Activated CD4-positive, alpha-beta T cell treated with anti-CD3 and anti-CD28 coated beads, Interleukin-2, amount 10 ng/mL, durations not matched to agents 7 days and 5 days (primary cell): ENCODE measurements around the gene FOSL1. TPM values are rescaled to one million over a fixed set of nuclear protein-coding genes. Genes with fewer than 3 reads are reported as not detected.

Experiments
- CTCF ChIA-PET: fragments of 350-600 bp; sonication (Branson Sonifier 250); formaldehyde crosslinking; loops from one replicate; lab custom pipeline; 2021; ENCODE audit warnings: antibody characterized with exemption; lab: Charles Lee
- POLR2A ChIA-PET: fragments of 350-600 bp; sonication (Branson Sonifier 250); formaldehyde crosslinking; loops from one replicate; lab custom pipeline; 2021; ENCODE audit warnings: antibody characterized with exemption; lab: Charles Lee
- DNase-seq: peaks from one replicate; pipeline ENCODE4 v3.0.0-alpha.2; 2020
- H3K27ac Mint-ChIP-seq: one replicate; pipeline ENCODE4 v1.8.0; 2021; ENCODE audit warnings: mild to moderate bottlenecking, moderate library complexity, mixed read lengths
- H3K27me3 Mint-ChIP-seq: one replicate; pipeline ENCODE4 v1.8.0; 2021; ENCODE audit warnings: mixed read lengths
- H3K36me3 Mint-ChIP-seq: one replicate; pipeline ENCODE4 v1.8.0; 2021; ENCODE audit warnings: low read depth, mixed read lengths
- H3K4me1 Mint-ChIP-seq: one replicate; pipeline ENCODE4 v1.8.0; 2021; ENCODE audit warnings: mixed read lengths
- H3K4me3 Mint-ChIP-seq: one replicate; pipeline ENCODE4 v1.8.0; 2021; ENCODE audit warnings: mild to moderate bottlenecking, moderate library complexity, mixed read lengths
- H3K9me3 Mint-ChIP-seq: one replicate; pipeline ENCODE4 v1.8.0; 2021; ENCODE audit warnings: mixed read lengths
- total RNA-seq, 2 experiments: library from RNA; stranded (reverse); gene quantifications; one replicate each; pipeline ENCODE4 v1.2.3, GENCODE V29; 2021

FOSL1 gene
- total RNA-seq, 2 experiments from 2014 or later, result 1.7 to 2.0 TPM

- Mint-ChIP-seq H3K36me3 (peaks cover 31% of the 10 kb centered on the region), H3K27ac (no peak overlapping the region), H3K27me3 (no peaks in the 10 kb centered on the region)
Measured at GRCh38 chr11:65883058-65883761, 17.0 kb downstream of the FOSL1 start.

GRCh38 chr11:65882120-65883057 is 17.8 kb downstream of the FOSL1 start:
- Mint-ChIP-seq H3K4me1 (peaks cover 65% of the 10 kb centered on the region), H3K27ac (peak overlapping the region; percentile 72), H3K36me3 (peaks cover 30% of the 10 kb centered on the region), H3K9me3 (no peaks in the 10 kb centered on the region), H3K4me3 (no peak overlapping the region), H3K27me3 (no peaks in the 10 kb centered on the region)
- CTCF ChIA-PET, result interaction anchor here (0.9 to 25.8 kb wide), 5 partner anchors 5 to 103 kb away, joined by 3 to 590 read pairs (median 7); partner anchors contain the start of genes CCDC85B, CFL1, CTSW and EFEMP2
- POLR2A ChIA-PET, result no interaction called here
- no peak for DNase-seq

More at GRCh38 chr11:65883058-65883761, 17.0 kb downstream of the FOSL1 start:
- Mint-ChIP-seq H3K4me3 (no peak overlapping the region), H3K9me3 (no peaks in the 10 kb centered on the region), H3K4me1 (peaks cover 67% of the 10 kb centered on the region)
- ChIA-PET POLR2A (no interaction called here), CTCF (interaction anchor here (2.3 to 24.2 kb wide), 5 partner anchors 14 to 162 kb away, joined by 9 to 590 read pairs (median 22); partner anchors contain the start of genes C11orf68, CFL1, CTSW and EFEMP2)
- DNase-seq, result no peak

- Mint-ChIP-seq H3K4me3 (no peak overlapping the region), H3K9me3 (no peaks in the 10 kb centered on the region), H3K4me1 (peaks cover 53% of the 10 kb centered on the region), H3K27ac (peak overlapping the region; percentile 71), H3K27me3 (no peaks in the 10 kb centered on the region), H3K36me3 (peaks cover 22% of the 10 kb centered on the region)
- DNase-seq, result no peak
- ChIA-PET POLR2A (no interaction called here), CTCF (interaction anchor here (0.6 to 25.8 kb wide), 5 partner anchors 7 to 173 kb away, joined by 3 to 590 read pairs (median 7); partner anchors contain the start of genes CCDC85B, CFL1, CTSW and EFEMP2)
Measured at GRCh38 chr11:65880844-65881421, 19.3 kb downstream of the FOSL1 start.

- Mint-ChIP-seq H3K4me1 (peaks cover 46% of the 10 kb centered on the region), H3K36me3 (peaks cover 14% of the 10 kb centered on the region), H3K4me3 (peak overlapping the region; percentile 54), H3K27ac (peak overlapping the region; percentile 85), H3K9me3 (no peaks in the 10 kb centered on the region), H3K27me3 (no peaks in the 10 kb centered on the region)
- CTCF ChIA-PET, result interaction anchor here (0.6 to 25.8 kb wide), 3 partner anchors 8 to 31 kb away, joined by 3 to 590 read pairs (median 590); partner anchors contain the start of genes CCDC85B, CFL1, CTSW and EFEMP2
- POLR2A ChIA-PET, result interaction anchor here (1.2 kb wide), 1 partner anchor 105 kb away, joined by 3 read pairs; no protein-coding TSS in a partner anchor
- DNase-seq, result no peak
Measured at GRCh38 chr11:65880027-65880426, 20.2 kb downstream of the FOSL1 start.

GRCh38 chr11:65879617-65880016 is 20.6 kb downstream of the FOSL1 start, which contains the start of gene CTSW:
Gene CTSW, plus strand, starts transcription at chr11:65879837. Its CDS starts 18 bp downstream, at chr11:65879855.
- peak within 1 kb of the TSS; percentile 54 for H3K4me3 Mint-ChIP-seq
- peak; percentile 33 for DNase-seq
- peaks cover 11% of the 10 kb centered on the region for H3K36me3 Mint-ChIP-seq
- H3K27me3 Mint-ChIP-seq, result no peaks in the 10 kb centered on the region
- H3K27ac Mint-ChIP-seq, result peak within 1 kb of the TSS; percentile 85
- ChIA-PET CTCF (interaction anchor here (0.6 to 25.8 kb wide), 4 partner anchors 8 to 84 kb away, joined by 3 to 590 read pairs (median 296); partner anchors contain the start of genes CCDC85B, CFL1, CTSW and EFEMP2), POLR2A (interaction anchor here (1.2 kb wide), 1 partner anchor 105 kb away, joined by 3 read pairs; no protein-coding TSS in a partner anchor)
- H3K4me1 Mint-ChIP-seq, result peaks cover 42% of the 10 kb centered on the region
- H3K9me3 Mint-ChIP-seq, result no peaks in the 10 kb centered on the region

GRCh38 chr11:65873318-65874156 is 26.7 kb downstream of the FOSL1 start:
- Mint-ChIP-seq H3K9me3 (no peaks in the 10 kb centered on the region), H3K27ac (peak overlapping the region; percentile 89), H3K27me3 (no peaks in the 10 kb centered on the region), H3K4me3 (peak overlapping the region; percentile 81), H3K4me1 (peaks cover 40% of the 10 kb centered on the region), H3K36me3 (no peaks in the 10 kb centered on the region)
- DNase-seq, result peak; percentile 95
- ChIA-PET POLR2A (no interaction called here), CTCF (interaction anchor here (0.6 to 25.8 kb wide), 8 partner anchors 8 to 365 kb away, joined by 3 to 590 read pairs (median 4); partner anchors contain the start of genes CCDC85B, CTSW, FIBP and KAT5)

- Mint-ChIP-seq H3K9me3 (no peaks in the 10 kb centered on the region), H3K27me3 (no peaks in the 10 kb centered on the region), H3K36me3 (no peaks in the 10 kb centered on the region), H3K27ac (peak within 1 kb of the TSS; percentile 89), H3K4me3 (peak within 1 kb of the TSS; percentile 81), H3K4me1 (peaks cover 36% of the 10 kb centered on the region)
- CTCF ChIA-PET, result interaction anchor here (0.6 to 25.8 kb wide), 3 partner anchors 12 to 364 kb away, joined by 4 to 590 read pairs (median 86); partner anchors contain the start of genes CCDC85B, CFL1, CTSW and FIBP
- no peak for DNase-seq
- POLR2A ChIA-PET, result no interaction called here
Measured at GRCh38 chr11:65872586-65873317, 27.4 kb downstream of the FOSL1 start, which contains the start of gene EFEMP2. Gene EFEMP2, minus strand, starts transcription at chr11:65872800. Its CDS starts 446 bp downstream, at chr11:65872354.

- peaks cover 36% of the 10 kb centered on the region for H3K4me1 Mint-ChIP-seq
- ChIA-PET POLR2A (interaction anchor here (1.1 kb wide), 1 partner anchor 19 kb away, joined by 3 read pairs; the partner anchor contains the start of gene CCDC85B), CTCF (interaction anchor here (0.8 to 25.8 kb wide), 6 partner anchors 12 to 197 kb away, joined by 3 to 590 read pairs (median 5); partner anchors contain the start of genes CCDC85B, CFL1, CTSW and FIBP)
- H3K27ac Mint-ChIP-seq, result peak overlapping the region; percentile 31
- no peak for DNase-seq
- no peaks in the 10 kb centered on the region for H3K27me3 Mint-ChIP-seq
- peaks cover 7% of the 10 kb centered on the region for H3K36me3 Mint-ChIP-seq
- H3K4me3 Mint-ChIP-seq, result peak overlapping the region; percentile 32
- no peaks in the 10 kb centered on the region for H3K9me3 Mint-ChIP-seq
Measured at GRCh38 chr11:65871811-65872548, 28.2 kb downstream of the FOSL1 start.

- H3K36me3 Mint-ChIP-seq, result peaks cover 8% of the 10 kb centered on the region
- H3K9me3 Mint-ChIP-seq, result no peaks in the 10 kb centered on the region
- DNase-seq, result no peak
- CTCF ChIA-PET, result interaction anchor here (0.8 to 25.8 kb wide), 9 partner anchors 11 to 198 kb away, joined by 3 to 590 read pairs (median 4); partner anchors contain the start of genes CCDC85B, CFL1, CTSW and FIBP
- no peaks in the 10 kb centered on the region for H3K27me3 Mint-ChIP-seq
- H3K4me3 Mint-ChIP-seq, result peak overlapping the region; percentile 13
- POLR2A ChIA-PET, result interaction anchor here (1.1 kb wide), 1 partner anchor 20 kb away, joined by 3 read pairs; the partner anchor contains the start of gene CCDC85B
- peak overlapping the region; percentile 38 for H3K27ac Mint-ChIP-seq
- peaks cover 36% of the 10 kb centered on the region for H3K4me1 Mint-ChIP-seq
Measured at GRCh38 chr11:65870706-65871681, 29.2 kb downstream of the FOSL1 start.
